Body of pancreas (tissue), 4 donors: ENCODE measurements around the gene NBPF26. TPM values are rescaled to one million over a fixed set of nuclear protein-coding genes. Genes with fewer than 3 reads are reported as not detected.
"Not testable (repeated sequence)": the region's sequence is repeated elsewhere in the genome, so short reads cannot be mapped to it uniquely, and the experiment has no call there.

ENCODE experiments used
- ATAC-seq: fragments of 150-250 bp; one replicate; pipeline ENCODE4 v1.9.1; 2016
- DNase-seq, 4 donors: peaks; one replicate each; pipeline ENCODE4 v3.0.0-alpha.2; 2019
- H3K27ac ChIP-seq, 4 donors: fragments of 200-600 bp; sonication (generic); 1 replicate in 3 of 4; 2 replicates in 1 of 4; pipeline versions ENCODE4 v1.5.1 to v1.6.1; 2016 to 2019; ENCODE audit warnings: mild to moderate bottlenecking in 1 of 4, mixed read lengths in 1 of 4, moderate library complexity in 1 of 4
- H3K27me3 ChIP-seq, 2 donors: fragments of 200-600 bp; sonication (generic); one replicate each; pipeline ENCODE4 v1.6.0; 2016; ENCODE audit warnings: mild to moderate bottlenecking in 1 of 2
- H3K36me3 ChIP-seq, 2 donors: fragments of 200-600 bp; sonication (generic); replicated peaks in 1 of 2; 2 replicates each; pipeline ENCODE4 v1.5.1; 2016; ENCODE audit warnings: low read depth in 2 of 2; ENCODE audit not compliant: insufficient read depth in 1 of 2
- H3K4me1 ChIP-seq: fragments of 200-600 bp; sonication (generic); one replicate; pipeline ENCODE4 v1.6.0; 2016
- H3K4me3 ChIP-seq, 2 donors: fragments of 200-600 bp; sonication (generic); 1 replicate in 1 of 2; 2 replicates in 1 of 2; pipeline ENCODE4 v1.5.1; 2016 to 2019
- H3K9me3 ChIP-seq, 3 donors: fragments of 200-600 bp; sonication (generic); 1 replicate in 2 of 3; 2 replicates in 1 of 3; pipeline ENCODE4 v1.5.1; 2016
- POLR2A ChIP-seq, 3 donors: fragments of 450-650 bp; IDR thresholded peaks; one replicate each; pipeline ENCODE4 v1.6.1; 2016; ENCODE audit warnings: antibody characterized with exemption in 3 of 3, mild to moderate bottlenecking in 2 of 3
- WGBS, 2 donors: methylation state at CpG; one replicate each; pipeline ENCODE4 v1.1.5; 2017; 5-methylcytosine and 5-hydroxymethylcytosine counted together
- intact Hi-C: fragments of 100-400 bp; cut with DNase I; formaldehyde crosslinking; loops from one replicate; pipeline ENCODE4 v1.15.1; 2023
- total RNA-seq, 2 donors: library from RNA; depleted of rRNA; stranded (reverse); fragments of >200 nt; gene quantifications; one replicate each; pipeline ENCODE4 v1.1.0, GENCODE V29; 2016

NBPF26 gene
- total RNA-seq: 10 to 100 TPM; 13.0 to 31.0 TPM

DNA sequence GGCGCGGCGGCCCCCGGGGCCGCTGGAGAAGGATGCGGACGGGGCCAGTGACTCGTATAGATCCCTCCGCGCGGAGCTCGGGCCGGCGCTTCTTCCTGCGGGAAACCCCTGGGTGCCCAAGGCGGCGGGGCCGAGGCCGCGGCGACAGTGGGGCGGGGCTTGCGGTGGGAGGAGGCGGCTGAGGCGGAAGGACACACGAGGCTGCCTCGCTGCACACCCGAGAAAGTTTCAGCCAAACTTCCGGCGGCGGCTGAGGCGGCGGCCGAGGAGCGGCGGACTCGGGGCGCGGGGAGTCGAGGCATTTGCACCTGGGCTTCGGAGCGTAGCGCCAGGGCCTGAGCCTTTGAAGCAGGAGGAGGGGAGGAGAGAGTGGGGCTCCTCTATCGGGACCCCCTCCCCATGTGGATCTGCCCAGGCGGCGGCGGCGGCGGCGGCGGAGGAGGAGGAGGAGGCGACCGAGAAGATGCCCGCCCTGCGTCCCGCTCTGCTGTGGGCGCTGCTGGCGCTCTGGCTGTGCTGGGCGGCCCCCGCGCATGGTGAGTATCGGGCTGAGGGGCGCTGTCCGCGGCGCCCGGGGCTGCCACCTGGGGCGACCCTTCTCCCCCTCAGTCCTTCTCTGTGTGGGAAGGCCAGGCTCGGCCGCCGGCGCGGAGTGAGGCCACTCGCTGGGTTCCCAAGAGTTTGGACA is at the start of gene NBPF26:
NBPF26 (plus strand) TSS at position 231 of the 688 bp plus-strand sequence.
- WGBS, 2 donors: 0% methylated on average over 4 of the region's 74 CpGs; no CpG with 5 or more reads in 1 of the 2 donors
- ATAC-seq: peak; percentile 60
- peak in 1 of 3 donors; percentile 74 for TF ChIP-seq POLR2A (IDR thresholded peaks at IDR 0.05)
- intact Hi-C loops, H3K36me3 ChIP-seq, H3K27me3 ChIP-seq, H3K4me1 ChIP-seq, H3K9me3 ChIP-seq: not testable (repeated sequence)
- Histone ChIP-seq H3K4me3 (peak within 1 kb of the TSS; percentile 25 to 74), H3K27ac (peak within 1 kb of the TSS in 2 of 4 donors; percentile 66 to 80)
- DNase-seq: peak in 2 of 4 donors; percentile 81 to 86

DNA sequence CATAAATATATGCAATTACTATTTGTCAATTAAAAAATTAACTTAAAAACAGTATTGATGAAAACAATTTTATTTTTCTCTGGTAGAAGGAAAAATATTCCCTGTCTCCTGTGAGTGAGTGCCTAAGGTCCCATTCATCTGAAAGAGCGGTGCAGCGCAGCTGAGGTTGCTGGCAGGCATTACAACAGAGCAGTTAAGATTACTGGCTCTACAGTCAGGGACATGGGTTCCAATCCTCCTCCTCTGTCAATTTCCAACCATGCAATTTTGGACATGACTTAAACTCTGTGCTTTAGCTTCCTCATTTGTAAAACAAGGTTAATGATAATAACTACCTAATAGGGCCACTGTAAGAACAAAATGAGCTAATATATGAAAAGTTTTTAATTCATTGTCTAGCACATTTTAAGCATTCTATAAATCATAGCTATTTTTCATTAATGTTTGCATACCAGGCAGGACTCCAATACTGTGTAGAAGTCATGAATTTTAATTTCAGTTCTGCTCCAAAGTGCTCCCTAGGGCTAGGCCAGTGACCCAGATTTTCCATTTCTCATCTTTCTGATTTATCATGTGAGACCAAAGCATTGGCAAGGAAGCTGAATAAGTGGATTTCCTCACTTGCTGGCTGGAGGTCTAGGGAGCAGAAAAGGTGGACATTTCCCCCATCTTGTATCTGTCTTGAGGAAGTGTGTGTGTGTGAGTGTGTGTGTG is 43.5 kb upstream of the NBPF26 start:
- intact Hi-C loops: not testable (repeated sequence)

DNA sequence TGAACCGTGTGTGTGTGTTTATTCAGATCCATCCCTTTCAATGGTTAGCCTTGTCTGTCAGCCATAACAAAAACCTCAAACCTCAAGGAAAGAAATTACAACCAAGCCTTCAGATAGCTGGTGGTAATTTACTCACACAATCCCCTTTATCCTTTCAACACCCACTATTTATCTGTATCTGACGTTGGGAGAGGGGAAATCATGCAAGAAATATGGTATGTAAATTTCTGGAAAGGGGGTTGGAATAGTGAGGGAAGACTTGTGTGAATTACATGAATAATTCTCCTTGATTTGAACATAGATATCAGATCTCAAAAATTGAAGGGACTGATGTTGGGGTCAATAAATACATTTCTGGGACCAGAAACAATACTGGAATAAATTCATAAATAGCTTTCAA is 42.8 kb upstream of the NBPF26 start:
- intact Hi-C loops, DNase-seq, ATAC-seq, H3K27me3 ChIP-seq, H3K36me3 ChIP-seq, H3K9me3 ChIP-seq, H3K4me1 ChIP-seq, H3K4me3 ChIP-seq, H3K27ac ChIP-seq: not testable (repeated sequence)
- WGBS, 2 donors: 38% methylated on average over 1 of the region's 2 CpGs; no CpG with 5 or more reads in 1 of the 2 donors

More for the DNA sequence above, 43.5 kb upstream of the NBPF26 start:
- DNase-seq, H3K27me3 ChIP-seq, H3K36me3 ChIP-seq, H3K9me3 ChIP-seq, H3K4me1 ChIP-seq, H3K4me3 ChIP-seq, ATAC-seq, H3K27ac ChIP-seq: not testable (repeated sequence)
- no CpG with 5 or more reads among the region's 2 CpGs for WGBS, 2 donors

DNA sequence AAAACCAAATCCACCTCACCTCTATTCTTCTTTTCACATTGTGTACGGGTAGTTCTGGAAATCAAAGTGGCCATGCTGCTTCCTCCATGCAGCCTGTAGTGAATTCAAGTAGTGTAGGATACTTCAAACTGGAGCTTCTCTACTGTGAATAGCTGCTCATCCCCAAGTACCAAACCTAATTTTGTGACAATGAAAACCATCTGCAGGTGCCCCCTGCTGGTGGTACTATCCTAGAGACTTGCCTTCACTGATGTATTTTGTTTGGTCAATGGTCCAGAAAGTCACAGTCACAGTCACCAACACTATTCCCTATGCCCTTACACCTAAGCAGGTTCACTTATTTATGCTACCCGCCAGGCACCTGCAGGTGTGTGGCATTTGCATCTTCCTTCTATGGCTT is 39.3 kb upstream of the NBPF26 start:
- ATAC-seq, H3K4me3 ChIP-seq, H3K27me3 ChIP-seq, H3K4me1 ChIP-seq, H3K36me3 ChIP-seq, H3K27ac ChIP-seq, DNase-seq, intact Hi-C loops, H3K9me3 ChIP-seq: not testable (repeated sequence)
- no CpG with 5 or more reads among the region's 2 CpGs for WGBS, 2 donors

DNA sequence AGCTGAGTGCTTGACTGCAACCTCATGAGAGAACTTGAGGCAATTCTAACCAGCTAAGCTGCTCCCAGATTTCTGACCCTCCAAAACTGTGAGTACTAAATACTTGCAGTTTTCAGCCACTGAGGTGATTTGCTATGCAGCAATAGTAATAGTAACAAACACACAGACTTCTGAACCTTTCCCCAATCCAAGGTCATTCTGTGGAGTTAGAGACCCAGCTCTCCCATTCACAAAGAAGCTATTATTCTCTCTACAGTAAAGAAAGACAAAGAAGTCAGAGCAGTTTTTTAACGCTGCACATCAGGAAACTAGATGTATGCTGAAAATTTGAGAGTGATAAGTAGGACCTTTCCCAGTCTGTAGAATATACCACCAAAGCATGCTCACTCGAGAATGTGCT is 38.1 kb upstream of the NBPF26 start:
- intact Hi-C loops: not testable (repeated sequence)
- no CpG with 5 or more reads among the region's 2 CpGs for WGBS, 2 donors

DNA sequence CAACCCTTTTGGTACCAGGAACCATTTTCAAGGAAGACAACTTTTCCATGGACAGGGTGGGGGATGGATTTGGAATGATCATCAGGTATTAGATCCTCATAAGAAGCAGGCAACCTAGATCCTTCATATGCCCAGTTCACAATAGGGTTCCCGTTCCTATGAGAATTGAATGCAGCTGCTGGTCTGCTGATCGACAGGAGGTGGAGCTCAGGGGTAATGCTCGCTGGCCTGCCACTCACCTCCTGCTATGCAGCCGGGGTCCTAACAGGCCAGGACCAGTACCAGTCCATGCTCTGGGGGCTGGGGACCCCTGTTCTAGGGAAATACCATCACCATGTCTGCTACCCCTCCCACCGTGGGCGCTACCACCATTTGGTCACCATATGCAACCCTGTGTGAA is 36.5 kb upstream of the NBPF26 start:
- H3K9me3 ChIP-seq, ATAC-seq, H3K4me3 ChIP-seq, intact Hi-C loops, H3K27ac ChIP-seq, H3K4me1 ChIP-seq, DNase-seq, H3K36me3 ChIP-seq, H3K27me3 ChIP-seq: not testable (repeated sequence)
- no CpG with 5 or more reads among the region's 6 CpGs for WGBS, 2 donors

More for the DNA sequence above, 38.1 kb upstream of the NBPF26 start:
- not testable (repeated sequence) for H3K4me1 ChIP-seq, H3K27me3 ChIP-seq, H3K36me3 ChIP-seq, H3K27ac ChIP-seq, H3K4me3 ChIP-seq, DNase-seq, H3K9me3 ChIP-seq, ATAC-seq

DNA sequence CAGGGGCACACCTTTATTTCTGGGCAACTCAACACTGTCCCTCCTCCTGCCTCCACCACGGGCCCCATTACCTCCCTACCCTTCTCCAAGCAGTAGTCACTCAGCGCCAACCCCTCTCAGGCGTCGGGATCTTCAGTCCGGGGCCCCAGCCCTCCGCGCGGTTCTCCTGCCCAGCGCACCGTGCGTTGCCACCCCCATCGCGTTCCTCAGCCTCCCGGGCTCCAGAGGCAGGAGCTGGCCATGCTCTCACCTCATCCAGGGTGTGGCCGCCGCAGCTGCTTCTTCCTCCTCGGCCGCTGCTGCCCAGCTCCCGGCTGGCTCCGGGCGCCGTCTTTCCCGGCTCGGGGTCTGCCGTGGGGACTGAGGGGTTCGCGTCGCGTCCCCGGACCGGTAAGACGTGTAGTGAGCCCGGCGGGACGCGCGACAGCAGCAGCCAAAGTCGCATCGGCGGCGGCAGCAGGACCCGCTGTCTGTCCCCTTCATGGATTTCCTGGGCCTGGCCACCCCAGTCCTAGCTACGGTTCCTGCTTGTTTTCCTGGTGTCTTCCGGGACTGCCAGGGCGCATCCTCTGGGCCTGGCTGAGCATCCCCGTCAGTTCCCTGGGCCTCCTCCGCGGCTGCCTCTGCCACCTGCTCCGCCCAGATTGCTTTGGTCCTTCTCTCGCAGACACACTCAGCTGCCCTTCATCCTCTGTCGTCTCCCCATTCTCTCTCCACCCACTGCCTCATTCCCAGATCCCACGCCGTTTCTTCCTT is 22.8 kb upstream of the NBPF26 start:
- H3K4me3 ChIP-seq, H3K9me3 ChIP-seq, DNase-seq, intact Hi-C loops, H3K27me3 ChIP-seq, H3K36me3 ChIP-seq, ATAC-seq, H3K4me1 ChIP-seq, H3K27ac ChIP-seq: not testable (repeated sequence)
- 20% methylated on average over 8 of the region's 53 CpGs; no CpG with 5 or more reads in 1 of the 2 donors for WGBS, 2 donors

DNA sequence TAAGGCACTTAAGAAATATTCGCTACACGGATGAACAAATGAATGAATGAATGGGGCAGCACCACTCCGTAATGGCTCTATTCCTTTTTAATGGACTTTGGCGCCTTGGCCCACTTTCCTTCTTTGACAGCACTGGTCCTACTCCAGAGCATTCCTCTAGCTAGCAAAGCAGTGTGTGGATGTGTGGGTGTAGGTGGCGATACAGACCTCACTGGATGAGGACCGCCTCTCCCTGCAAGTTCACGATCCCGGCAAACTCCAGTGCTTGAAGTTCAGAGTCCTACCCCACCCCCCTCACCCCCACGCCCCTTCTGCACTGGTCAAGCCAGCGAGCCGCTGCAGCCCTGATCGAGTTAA is 409 bp upstream of the NBPF26 start:
- DNase-seq, H3K9me3 ChIP-seq, intact Hi-C loops, H3K36me3 ChIP-seq, H3K4me3 ChIP-seq, H3K4me1 ChIP-seq, H3K27ac ChIP-seq, H3K27me3 ChIP-seq: not testable (repeated sequence)
- WGBS, 2 donors: no CpG with 5 or more reads among the region's 12 CpGs
- ATAC-seq: peak; percentile 30

DNA sequence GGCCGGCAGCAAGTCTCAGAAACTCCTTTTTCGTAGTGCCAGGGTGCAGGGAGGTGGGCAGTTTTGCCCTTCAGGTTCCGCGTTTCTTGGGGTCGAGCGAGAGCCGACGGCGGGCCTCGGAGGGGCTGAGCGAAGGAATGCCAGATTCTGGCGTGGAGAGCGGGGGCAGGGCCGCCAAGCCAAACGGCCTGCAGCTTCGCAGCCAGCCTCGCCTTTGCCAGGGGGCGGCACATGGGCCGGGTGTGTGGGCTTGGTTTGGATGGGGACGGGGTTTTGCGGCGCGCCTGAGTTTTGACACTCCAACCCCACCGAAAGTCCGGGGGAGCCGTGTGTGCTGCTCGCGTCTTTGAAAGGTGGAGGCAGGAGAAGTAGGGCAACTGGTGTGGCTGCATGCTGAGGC is 762 bp downstream of the NBPF26 start:
- ATAC-seq: not testable (repeated sequence)

DNA sequence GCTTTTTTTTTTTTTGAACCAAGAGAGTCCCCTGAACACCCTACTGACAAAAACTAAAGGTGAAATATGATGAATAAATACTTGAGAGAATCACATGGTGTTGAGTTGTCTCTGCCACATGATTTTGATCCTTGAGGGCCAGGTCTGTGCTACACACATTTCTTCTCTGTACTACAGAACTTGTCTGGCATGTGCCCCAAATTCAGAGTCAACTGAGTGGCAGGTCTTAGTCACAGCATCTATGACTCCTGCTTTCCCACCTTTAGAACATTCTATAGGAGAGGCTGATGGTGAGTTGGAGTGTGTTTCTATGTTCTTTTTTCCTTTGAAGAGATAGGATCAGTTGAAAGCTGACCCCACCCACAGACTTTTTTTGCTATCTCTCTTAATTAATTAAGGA is 5.1 kb downstream of the NBPF26 start:
- H3K27ac ChIP-seq, H3K9me3 ChIP-seq, intact Hi-C loops, H3K36me3 ChIP-seq, H3K27me3 ChIP-seq, H3K4me1 ChIP-seq, DNase-seq, H3K4me3 ChIP-seq, ATAC-seq: not testable (repeated sequence)

More for the DNA sequence above, 762 bp downstream of the NBPF26 start:
- H3K4me3 ChIP-seq: peak overlapping the region; percentile 25 to 74
- H3K27ac ChIP-seq: peak overlapping the region in 2 of 4 donors; percentile 66 to 80
- H3K27me3 ChIP-seq, H3K36me3 ChIP-seq, H3K4me1 ChIP-seq, intact Hi-C loops, H3K9me3 ChIP-seq: not testable (repeated sequence)
- peak in 1 of 4 donors; percentile 35 for DNase-seq
- WGBS, 2 donors: no CpG with 5 or more reads among the region's 28 CpGs

DNA sequence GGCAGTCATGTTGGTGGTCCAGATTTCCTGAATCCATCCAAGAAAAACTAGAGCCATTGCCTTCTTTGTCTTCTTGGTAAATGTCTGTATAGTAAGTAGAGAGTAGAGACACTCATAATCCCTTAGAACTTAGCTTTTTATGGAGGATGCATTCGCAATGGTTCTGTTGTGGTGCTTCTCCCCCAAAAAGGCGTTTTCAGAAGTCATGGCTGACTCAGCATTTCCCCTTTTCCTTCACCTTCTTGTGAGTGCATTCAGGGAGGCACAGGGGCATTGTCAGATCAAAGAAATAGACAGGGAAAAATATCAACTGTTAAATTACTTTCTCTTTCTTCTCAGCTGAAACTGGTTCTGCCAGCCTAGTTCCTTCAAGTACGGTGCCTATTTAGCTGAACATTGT is 45.3 kb downstream of the NBPF26 start:
- H3K9me3 ChIP-seq, H3K36me3 ChIP-seq, ATAC-seq, H3K4me1 ChIP-seq, H3K27me3 ChIP-seq, H3K27ac ChIP-seq, intact Hi-C loops, H3K4me3 ChIP-seq: not testable (repeated sequence)
- DNase-seq: peak in 1 of 4 donors; percentile 6
- 0% methylated on average over 1 of the region's 3 CpGs; no CpG with 5 or more reads in 1 of the 2 donors for WGBS, 2 donors
